Stimulated activated CD4-positive, alpha-beta T cell treated with anti-CD3 and anti-CD28 coated beads, Interleukin-2, amount 100 ng/mL, for 48 hours (primary cell): ENCODE data around the gene FASTKD1.

Experiments
- DNase-seq, 2 donors: peaks; one replicate each; pipeline ENCODE4 v3.0.0-alpha.2; 2020

The FASTKD1 gene

DNA sequence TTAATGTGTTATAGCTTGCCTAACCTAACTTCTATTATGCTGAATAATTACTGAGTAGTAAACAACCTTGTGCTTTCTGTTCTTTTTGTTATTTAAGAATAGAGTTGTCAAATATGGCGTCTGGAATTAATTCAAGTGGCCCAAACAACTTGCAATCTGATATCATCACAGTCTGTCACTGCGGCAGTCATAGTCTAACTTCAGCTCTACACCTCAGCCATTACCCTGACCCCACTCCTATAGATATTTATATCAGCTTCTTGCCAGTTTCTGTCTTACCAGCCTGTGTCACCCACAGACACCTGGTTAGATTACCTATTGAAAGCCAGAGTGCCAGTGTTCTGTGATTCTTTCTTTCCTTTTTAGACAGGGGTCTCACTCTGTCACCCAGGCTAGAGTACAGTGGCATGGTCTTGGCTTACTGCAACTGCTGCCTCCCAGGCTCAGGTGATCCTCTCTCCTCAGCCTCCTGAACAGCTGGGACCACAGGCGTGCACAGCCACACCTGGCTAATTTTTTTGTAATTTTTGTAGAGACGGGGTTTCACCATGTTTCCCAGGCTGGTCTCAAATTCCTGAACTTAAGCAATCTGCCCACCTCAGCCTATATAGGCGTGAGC is 78.2 kb downstream of the FASTKD1 start:
- DNase-seq = no peak

DNA sequence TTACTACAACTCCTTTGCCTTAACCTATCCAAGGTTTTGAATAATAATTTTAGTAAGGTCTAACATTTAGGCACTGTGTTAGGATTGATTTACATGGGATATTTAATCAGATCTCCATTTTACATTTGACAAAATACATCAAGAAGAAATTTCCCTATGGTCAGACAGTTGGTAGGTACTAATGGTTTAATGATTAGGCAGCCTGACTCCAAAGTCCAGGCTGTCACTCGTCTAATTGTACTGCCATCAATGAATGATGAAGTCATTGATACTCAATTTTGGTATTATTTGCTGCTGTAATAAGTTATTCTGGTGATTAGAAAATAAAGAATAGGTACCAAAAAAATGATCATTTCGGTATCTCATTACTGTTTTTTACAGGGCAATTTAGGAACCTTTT is 80.3 kb downstream of the FASTKD1 start:
- DNase-seq = no peak

- no peak for DNase-seq
These were observed 82.3 kb downstream of the FASTKD1 start for GRCh38 chr2:169491378-169491777.

- DNase-seq = no peak
These were observed 82.8 kb downstream of the FASTKD1 start for GRCh38 chr2:169490834-169491233.

DNA sequence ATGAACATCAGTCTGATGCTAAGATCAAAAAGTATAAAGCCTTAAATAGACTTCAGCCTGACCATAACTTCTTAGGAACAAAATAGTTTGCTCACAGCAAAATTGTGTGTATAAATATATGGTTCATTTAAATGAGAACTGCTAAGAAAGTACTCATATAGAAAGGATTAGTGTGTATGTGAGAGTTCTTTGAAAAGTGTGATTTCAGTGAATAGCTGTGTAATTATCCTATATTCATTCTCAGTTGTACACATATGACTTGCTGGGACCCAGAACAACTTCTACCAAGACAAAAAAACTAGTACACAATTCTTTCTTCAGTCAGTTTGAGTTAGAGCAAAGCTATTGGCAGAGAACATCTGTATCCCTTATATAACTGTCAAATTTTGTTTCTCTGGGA is 87.2 kb downstream of the FASTKD1 start:
- no peak for DNase-seq

- DNase-seq = no peak
These were observed 88.0 kb downstream of the FASTKD1 start for GRCh38 chr2:169485650-169486138.

DNA sequence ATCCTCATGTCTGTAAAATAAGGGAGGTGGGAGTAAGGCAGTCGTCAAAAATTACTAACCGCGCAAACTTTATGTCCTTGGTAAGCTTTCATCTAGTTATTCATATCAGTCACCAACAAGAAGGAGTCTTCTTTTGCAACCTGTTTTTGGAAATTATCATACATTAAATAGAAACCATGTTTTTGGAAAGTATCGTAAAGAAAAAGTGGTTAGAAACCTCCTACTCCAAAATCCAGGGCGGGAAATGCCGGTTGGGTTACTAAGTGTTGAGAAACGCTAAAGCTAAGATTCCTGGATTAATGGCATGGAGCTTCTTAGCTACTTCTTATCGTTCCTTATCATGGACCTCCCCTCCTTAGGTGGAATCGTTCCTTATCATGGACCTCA is 93.6 kb downstream of the FASTKD1 start:
- DNase-seq = no peak
